HepG2 (cell line): ENCODE measurements around the gene STARD13. TPM values are rescaled to one million over a fixed set of nuclear protein-coding genes. Genes with fewer than 3 reads are reported as not detected.

Experiments used
- ATAC-seq: fragments of 200-7000 bp; cut with Tn5 transposase; 3 replicates; pipeline ENCODE4 v1.9.1; 2020; ENCODE audit warnings: mild to moderate bottlenecking, moderate library complexity
- BruUV-seq: library from RNA; stranded (reverse); fragments of 400-500 nt; replicated peaks from 2 replicates; lab custom pipeline; 2021; lab: Mats Ljungman, UMichigan
- CTCF ChIA-PET: fragments of 300-600 bp; formaldehyde crosslinking; extraction: SDS; loops from one replicate; lab custom pipeline; 2021; ENCODE audit warnings: low total read pairs, inconsistent platforms, low intra/inter-chr PET ratio; lab: Yijun Ruan, JAX
- POLR2A ChIA-PET: fragments of 350-600 bp; sonication (Branson Sonifier 250); formaldehyde crosslinking; loops from one replicate; lab custom pipeline; 2020; ENCODE audit warnings: antibody characterized with exemption, inconsistent platforms; lab: Yijun Ruan, JAX
- DNase-seq: peaks from one replicate; pipeline ENCODE4 v3.0.0-alpha.2; 2015; ENCODE audit warnings: low spot score
- FAIRE-seq: peaks from 3 replicates; lab custom pipeline; 2011; peaks lifted over from hg19 to GRCh38; lab: Jason Lieb, UNC
- H2AFZ ChIP-seq: one replicate; pipeline ENCODE4 v1.6.1; 2011; ENCODE audit warnings: low read length, inconsistent platforms
- H3K27ac ChIP-seq: fragments of 300-600 bp; 3 replicates; pipeline ENCODE4 v1.8.0; 2011; ENCODE audit warnings: mixed run types, mild to moderate bottlenecking, mixed read lengths, low read length, inconsistent platforms; ENCODE audit not compliant: insufficient read depth; ENCODE audit errors: extremely low read length
- H3K27me3 ChIP-seq, 2 experiments: fragments of 200-600 bp in 1 of 2; 2 replicates in 1 of 2; 3 replicates in 1 of 2; pipeline versions ENCODE4 v1.6.0 to v1.8.0; 2011; ENCODE audit warnings: low read length in 2 of 2, mild to moderate bottlenecking in 2 of 2, moderate library complexity in 2 of 2, inconsistent platforms in 1 of 2; ENCODE audit not compliant: insufficient read depth in 2 of 2, control insufficient read depth in 1 of 2
- H3K36me3 ChIP-seq, 2 experiments: fragments of 200-600 bp in 1 of 2; replicated peaks in 1 of 2; 2 replicates in 1 of 2; 3 replicates in 1 of 2; pipeline versions ENCODE4 v1.5.1 to v1.8.0; 2011; ENCODE audit warnings: low read length in 2 of 2, inconsistent platforms in 1 of 2; ENCODE audit not compliant: insufficient read depth in 2 of 2, control insufficient read depth in 1 of 2
- H3K4me1 ChIP-seq: 2 replicates; pipeline ENCODE4 v1.5.1; 2012; ENCODE audit warnings: low read length, inconsistent platforms; ENCODE audit not compliant: insufficient read depth
- H3K4me2 ChIP-seq: 2 replicates; pipeline ENCODE4 v1.6.0; 2011; ENCODE audit warnings: low read depth, low read length, inconsistent platforms
- H3K4me3 ChIP-seq, 3 experiments: fragments of 200-600 bp in 1 of 3; sonication (generic), shearing (Covaris generic) in 1 of 3; replicated peaks in 1 of 3; 2 replicates each; pipeline ENCODE4 v1.5.1; 2011 to 2016; ENCODE audit warnings: low read length in 3 of 3, inconsistent platforms in 2 of 3, low read depth in 2 of 3, mild to moderate bottlenecking in 2 of 3, control low read depth in 1 of 3, mixed read lengths in 1 of 3; ENCODE audit not compliant: insufficient read depth in 1 of 3
- H3K79me2 ChIP-seq: one replicate; pipeline ENCODE4 v1.6.1; 2011; ENCODE audit warnings: low read length, inconsistent platforms; ENCODE audit not compliant: insufficient read depth
- H3K9ac ChIP-seq: 2 replicates; pipeline ENCODE4 v1.6.0; 2011; ENCODE audit warnings: mild to moderate bottlenecking, low read depth, low read length, inconsistent platforms; ENCODE audit not compliant: insufficient read depth
- H3K9me3 ChIP-seq: 2 replicates; pipeline ENCODE4 v1.5.1; 2012; ENCODE audit warnings: mild to moderate bottlenecking, low read length
- H4K20me1 ChIP-seq: 2 replicates; pipeline ENCODE4 v1.6.0; 2011; ENCODE audit warnings: inconsistent platforms, mild to moderate bottlenecking, low read length, moderate library complexity; ENCODE audit not compliant: insufficient read depth
- CENPT ChIP-seq: sonication (generic); formaldehyde crosslinking; IDR thresholded peaks from 2 replicates; pipeline ENCODE4 v1.8.0; 2022; ENCODE audit warnings: low read depth, mild to moderate bottlenecking, moderate library complexity, missing genetic modification reagents
- FOXA3 ChIP-seq: IDR thresholded peaks from 2 replicates; pipeline ENCODE4 v1.6.1; 2016; ENCODE audit warnings: missing genetic modification reagents, missing compliant biosample characterization
- HOXA5 ChIP-seq: sonication (generic); formaldehyde crosslinking; IDR thresholded peaks from 2 replicates; pipeline ENCODE4 v1.4.0; 2020; ENCODE audit warnings: missing genetic modification reagents
- ISX ChIP-seq: sonication (generic); formaldehyde crosslinking; conservative IDR thresholded peaks from 2 replicates; pipeline ENCODE4 v1.5.0; 2020; ENCODE audit warnings: missing genetic modification reagents
- MAFK ChIP-seq, 2 experiments: IDR thresholded peaks in 1 of 2; conservative IDR thresholded peaks in 1 of 2; 2 replicates each; pipeline ENCODE4 v1.6.1; 2011; ENCODE audit warnings: improper control_type of control experiment in 2 of 2, low read length in 2 of 2
- MBNL3 ChIP-seq: fragments of 250-450 bp; sonication (Bioruptor Pico); conservative IDR thresholded peaks from 2 replicates; pipeline ENCODE4 v1.8.0; 2022; ENCODE audit warnings: mild to moderate bottlenecking, inconsistent platforms
- NFYB ChIP-seq: sonication (generic); formaldehyde crosslinking; IDR thresholded peaks from 2 replicates; pipeline ENCODE4 v1.4.0; 2020; ENCODE audit warnings: missing genetic modification reagents
- PRPF4 ChIP-seq: fragments of 200-400 bp; formaldehyde crosslinking; IDR thresholded peaks from 2 replicates; pipeline ENCODE4 v1.6.1; 2016; ENCODE audit warnings: low read length, low read depth; ENCODE audit not compliant: poor library complexity, severe bottlenecking
- SUZ12 ChIP-seq: fragments of 150-350 bp; IDR thresholded peaks from 2 replicates; pipeline ENCODE4 v1.6.1; 2014; ENCODE audit warnings: low read depth, low read length
- ZFP1 ChIP-seq: IDR thresholded peaks from 2 replicates; pipeline ENCODE4 v1.6.1; 2016
- ZNF205 ChIP-seq: IDR thresholded peaks from 2 replicates; pipeline ENCODE4 v1.6.1; 2018; ENCODE audit warnings: missing biosample characterization, missing genetic modification reagents
- ZNF484 ChIP-seq: sonication (generic); formaldehyde crosslinking; IDR thresholded peaks from 2 replicates; pipeline ENCODE4 v1.5.1; 2020; ENCODE audit warnings: mild to moderate bottlenecking, low read depth, missing genetic modification reagents, borderline replicate concordance
- ZNF780A ChIP-seq: sonication (generic); formaldehyde crosslinking; IDR thresholded peaks from 2 replicates; pipeline ENCODE4 v1.8.0; 2022; ENCODE audit warnings: mild to moderate bottlenecking, missing genetic modification reagents, moderate library complexity
- WGBS: methylation state at CpG from one replicate; pipeline ENCODE4 v1.1.6; 2017; ENCODE audit warnings: low lambda C conversion rate; 5-methylcytosine and 5-hydroxymethylcytosine counted together
- in situ Hi-C: cut with HindIII; loops from 2 replicates; pipeline ENCODE4 v1.10.0; 2017; ENCODE audit warnings: low pct_unique_long_range_greater_than_20kb; ENCODE audit not compliant: extremely low pct_ligation_motif_present
- intact Hi-C: fragments of 100-400 bp; cut with micrococcal nuclease; formaldehyde crosslinking; loops from one replicate; pipeline ENCODE4 v1.10.0; 2022; ENCODE audit not compliant: unreplicated experiment
- polyA plus RNA-seq, 8 experiments: library from polyadenylated mRNA; depleted of rRNA in 3 of 8; stranded (reverse) in 7 of 8; unstranded in 1 of 8; fragments of >200 nt; fragmentation: Illumina TruSeq in 4 of 8; extraction: Trizol in 4 of 8; gene quantifications; 2 replicates each; pipeline versions ENCODE4 v1.2.1 to v1.2.3, GENCODE V29; 2011 to 2016; ENCODE audit warnings: low read depth in 4 of 8, missing spikeins in 1 of 8, mixed read lengths in 1 of 8; ENCODE audit not compliant: insufficient read depth in 1 of 8
- total RNA-seq, 5 experiments: library from RNA; depleted of rRNA; stranded (reverse); fragments of >200 nt; fragmentation: Illumina TruSeq; extraction: Trizol; gene quantifications; 2 replicates each; pipeline ENCODE4 v1.2.3, GENCODE V29; 2016; ENCODE audit warnings: low read depth in 1 of 5
- TF ChIP-seq, protein P1 (sequence below): sonication (generic); formaldehyde crosslinking; IDR thresholded peaks from 2 replicates; pipeline ENCODE4 v1.4.0; 2020; ENCODE audit warnings: missing genetic modification reagents

Gene STARD13
- total and polyA plus RNA-seq, 2 of the 13 experiments (the other 11 are each of a cell fraction or from before 2014, with no cell fraction given), result 12.8 to 14.3 TPM

GRCh38 chr13:33144358-33144784 lies 141.2 kb downstream of the STARD13 start:
- WGBS, result 98% methylated on average over 7 of the region's 7 CpGs
- peaks cover 12 to 30% of the 10 kb centered on the region in 2 experiments; a peak in 4 of 5 replicates for H3K36me3 ChIP-seq
- H3K9ac ChIP-seq, result no peak overlapping the region
- no peaks in the 10 kb centered on the region for H3K79me2 ChIP-seq
- no peak overlapping the region for H3K4me3 ChIP-seq
- H2AFZ ChIP-seq, result no peak overlapping the region
- intact Hi-C loops, result no loop called here
- no peak for FAIRE-seq
- H3K4me1 ChIP-seq, result no peaks in the 10 kb centered on the region; the same call in 1 of the 2 replicates
- no peak for ATAC-seq
- H3K9me3 ChIP-seq, result no peaks in the 10 kb centered on the region
- no peaks in the 10 kb centered on the region for H3K27me3 ChIP-seq
- H4K20me1 ChIP-seq, result no peaks in the 10 kb centered on the region
- POLR2A ChIA-PET, result no interaction called here
- no TSS peak for BruUV-seq
- CTCF ChIA-PET, result no interaction called here
- in situ Hi-C loops, result no loop called here
- TF ChIP-seq MBNL3 (CRISPR knock-in tag), result no peak
- TF ChIP-seq ZFP1 (CRISPR knock-in tag), result no peak
- TF ChIP-seq ZNF780A (CRISPR knock-in tag), result no peak
- no peak for TF ChIP-seq FOXA3 (CRISPR knock-in tag)
- TF ChIP-seq PRPF4, result no peak
- no peak for TF ChIP-seq ISX (CRISPR knock-in tag)
- TF ChIP-seq ZNF484 (CRISPR knock-in tag), result no peak
- no peak for TF ChIP-seq SUZ12
- TF ChIP-seq, protein P1, sequence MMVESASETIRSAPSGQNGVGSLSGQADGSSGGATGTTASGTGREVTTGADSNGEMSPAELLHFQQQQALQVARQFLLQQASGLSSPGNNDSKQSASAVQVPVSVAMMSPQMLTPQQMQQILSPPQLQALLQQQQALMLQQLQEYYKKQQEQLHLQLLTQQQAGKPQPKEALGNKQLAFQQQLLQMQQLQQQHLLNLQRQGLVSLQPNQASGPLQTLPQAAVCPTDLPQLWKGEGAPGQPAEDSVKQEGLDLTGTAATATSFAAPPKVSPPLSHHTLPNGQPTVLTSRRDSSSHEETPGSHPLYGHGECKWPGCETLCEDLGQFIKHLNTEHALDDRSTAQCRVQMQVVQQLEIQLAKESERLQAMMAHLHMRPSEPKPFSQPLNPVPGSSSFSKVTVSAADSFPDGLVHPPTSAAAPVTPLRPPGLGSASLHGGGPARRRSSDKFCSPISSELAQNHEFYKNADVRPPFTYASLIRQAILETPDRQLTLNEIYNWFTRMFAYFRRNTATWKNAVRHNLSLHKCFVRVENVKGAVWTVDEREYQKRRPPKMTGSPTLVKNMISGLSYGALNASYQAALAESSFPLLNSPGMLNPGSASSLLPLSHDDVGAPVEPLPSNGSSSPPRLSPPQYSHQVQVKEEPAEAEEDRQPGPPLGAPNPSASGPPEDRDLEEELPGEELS (CRISPR knock-in tag), result no peak
- no peak for TF ChIP-seq NFYB
- no peak for TF ChIP-seq CENPT (CRISPR knock-in tag)
- no peak for TF ChIP-seq HOXA5 (CRISPR knock-in tag)
- TF ChIP-seq MAFK (conservative IDR thresholded peaks at IDR 0.05 in 1 of 2, IDR thresholded peaks at IDR 0.05 in 1 of 2; ENCODE audit: low read length in 2 of 2), result no peak
- no peak for TF ChIP-seq ZNF205
- no peak for DNase-seq
- no peak overlapping the region for H3K4me2 ChIP-seq
- H3K27ac ChIP-seq, result no peak overlapping the region
